HG02870 (cell line): ENCODE data around the gene MED26.
A peak's percentile ranks its signal among the peaks of the same experiment; 100 is the strongest.
"Not testable (repeated sequence)": the region's sequence is repeated elsewhere in the genome, so short reads cannot be mapped to it uniquely, and the experiment has no call there.

ENCODE experiments used
- ATAC-seq: cut with Tn5 transposase; IDR thresholded peaks from one replicate; pipeline ENCODE4 v1.9.1; 2021; ENCODE audit warnings: mild to moderate bottlenecking, moderate library complexity; ENCODE audit not compliant: unreplicated experiment

The MED26 gene

DNA sequence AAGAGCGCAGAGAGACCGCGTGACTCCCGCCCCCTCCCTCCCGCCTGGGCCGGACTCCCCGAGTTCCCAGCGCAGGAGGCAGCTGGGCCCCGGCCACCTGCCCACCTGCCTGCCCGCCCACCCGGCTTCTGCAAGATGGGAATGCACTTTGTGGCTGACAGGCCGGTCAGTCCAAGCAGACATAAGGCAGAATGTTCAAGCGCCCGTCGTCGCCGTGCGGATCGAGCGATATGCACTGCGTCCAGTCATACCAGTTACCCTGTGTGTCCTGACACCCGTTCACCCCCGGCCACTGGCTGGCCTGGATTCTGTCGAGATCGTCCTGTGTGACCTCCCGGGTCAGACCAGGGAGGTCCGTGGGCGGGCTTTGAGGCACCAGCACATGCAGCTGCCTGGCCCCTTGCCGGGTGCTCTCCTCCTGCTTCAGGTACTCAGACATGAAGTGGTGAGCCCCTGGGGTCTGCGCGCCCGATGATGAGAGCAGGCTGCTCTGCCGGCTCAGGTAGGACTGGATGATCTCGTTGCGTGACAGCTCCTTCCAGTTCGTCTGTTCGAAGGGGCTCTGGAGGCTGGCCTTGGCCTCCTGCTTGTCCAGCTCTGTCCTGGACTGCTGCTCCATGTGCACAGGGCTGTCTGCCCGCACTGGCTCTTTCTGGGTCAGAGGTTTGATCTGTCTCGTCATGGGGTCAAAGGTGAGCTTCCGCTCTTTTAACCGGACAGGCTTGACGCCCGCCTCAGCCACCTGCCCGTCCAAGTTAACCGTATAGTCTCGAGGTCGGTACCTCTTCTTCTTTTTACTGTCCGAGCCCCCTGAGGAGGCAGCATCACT, 51.9 kb downstream of the MED26 start:
- no peak for ATAC-seq

DNA sequence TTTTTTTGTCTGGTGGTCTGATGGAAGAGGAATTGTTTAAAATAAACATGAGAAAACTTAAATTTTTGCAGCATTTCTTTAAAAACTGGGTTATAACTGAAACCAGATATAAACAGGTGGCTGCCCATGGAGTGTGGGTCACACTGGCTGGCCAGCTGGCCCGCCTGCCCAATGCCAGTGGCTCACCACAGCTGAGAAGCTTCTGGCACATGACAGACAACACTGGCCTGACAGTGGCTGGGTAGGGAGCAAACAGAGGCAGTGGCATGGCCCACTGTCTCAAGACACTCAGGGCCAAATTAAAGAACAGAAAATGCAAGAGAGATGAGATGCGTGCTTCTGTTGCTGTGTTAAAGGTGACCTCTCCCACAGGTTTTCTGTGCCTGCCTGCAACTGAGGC, 52.7 kb downstream of the MED26 start:
- no peak for ATAC-seq

- ATAC-seq: no peak
Observed at GRCh38 chr19:16573925-16574324, 54.1 kb downstream of the MED26 start.

- no peak for ATAC-seq
Observed at GRCh38 chr19:16573296-16573695, 54.7 kb downstream of the MED26 start.

DNA sequence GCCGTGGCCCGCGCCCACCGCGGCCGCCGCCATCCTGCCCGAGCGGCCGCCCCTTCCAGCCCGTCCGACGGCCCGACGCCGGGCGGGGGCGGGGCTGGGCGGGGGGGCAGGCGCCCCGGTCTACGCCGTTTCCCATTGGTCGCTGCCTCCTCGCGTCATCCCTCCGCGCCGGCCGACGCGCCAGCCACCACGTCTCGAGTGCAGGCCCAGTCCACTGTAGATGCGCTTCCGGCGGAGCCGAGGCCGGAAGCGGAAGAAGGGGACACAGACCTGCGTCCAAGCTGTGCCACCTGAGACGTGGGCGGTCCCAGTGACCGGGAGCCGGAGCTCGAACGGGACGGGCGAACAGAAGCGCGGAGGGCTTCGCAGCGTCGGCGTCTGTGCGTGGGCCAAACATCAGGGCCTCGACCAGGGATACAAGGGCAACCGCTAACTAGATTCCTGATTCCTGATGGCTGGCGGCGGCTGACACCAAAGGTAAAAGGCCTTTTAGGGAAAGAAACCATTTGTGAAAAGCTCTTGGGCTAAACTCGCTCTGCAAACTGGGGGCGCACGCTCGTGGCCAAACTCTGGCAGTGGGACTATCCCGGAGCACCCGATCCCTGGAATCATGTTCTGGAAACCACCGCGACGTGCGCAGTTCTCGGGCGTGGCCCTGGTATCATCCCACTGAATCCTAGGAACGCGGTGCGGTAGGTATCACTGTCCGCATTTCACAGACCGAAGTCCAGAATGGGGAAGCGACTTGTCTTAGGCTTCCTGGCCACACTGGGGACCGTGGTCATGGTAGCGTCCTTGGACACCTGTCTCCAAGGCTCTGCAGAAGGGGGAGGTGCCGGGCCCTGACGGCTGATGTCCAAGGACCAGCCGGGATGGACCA, 55.4 kb downstream of the MED26 start, which contains the start of gene SLC35E1:
SLC35E1 (minus strand) TSS at position 84 of the 880 bp plus-strand sequence; CDS start at position 33, 51 bp downstream.
- ATAC-seq: peak; percentile 73

- ATAC-seq: peak; percentile 25
Observed at GRCh38 chr19:16571822-16572331, 56.1 kb downstream of the MED26 start.

GRCh38 chr19:16571283-16571682, 56.7 kb downstream of the MED26 start:
- no peak for ATAC-seq

DNA sequence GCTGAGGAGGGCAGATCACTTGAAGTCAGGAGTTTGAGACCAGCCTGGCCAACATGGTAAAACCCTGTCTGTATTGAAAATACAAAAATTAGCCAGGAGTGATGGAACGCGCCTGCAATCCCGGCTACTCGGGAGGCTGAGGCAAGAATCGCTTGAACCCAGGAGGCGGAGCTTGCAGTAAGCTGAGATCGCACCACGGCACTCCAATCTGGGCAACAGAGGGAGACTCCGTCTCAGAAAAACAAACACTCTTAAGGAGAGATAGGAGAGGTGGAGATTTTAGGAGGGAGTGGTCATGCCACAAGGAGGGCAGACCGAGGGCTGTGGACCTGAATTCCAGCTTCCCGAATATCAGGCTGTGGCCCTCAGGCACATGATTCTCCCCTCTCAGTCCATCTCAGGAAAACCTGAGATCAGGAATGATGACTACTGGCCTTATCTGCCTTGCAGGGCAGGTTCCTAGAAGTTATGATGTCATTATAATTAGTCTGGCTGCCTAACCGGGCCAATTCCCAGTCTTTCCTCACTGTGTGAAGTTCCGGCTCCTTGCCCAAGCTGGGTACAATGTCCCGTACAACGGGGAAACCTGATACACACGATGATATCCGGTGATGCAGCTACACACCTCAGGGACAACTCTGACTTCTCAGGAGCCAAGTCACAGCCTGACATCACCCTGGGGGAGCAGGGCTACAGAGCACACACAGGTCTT, 58.2 kb downstream of the MED26 start:
- ATAC-seq: no peak

DNA sequence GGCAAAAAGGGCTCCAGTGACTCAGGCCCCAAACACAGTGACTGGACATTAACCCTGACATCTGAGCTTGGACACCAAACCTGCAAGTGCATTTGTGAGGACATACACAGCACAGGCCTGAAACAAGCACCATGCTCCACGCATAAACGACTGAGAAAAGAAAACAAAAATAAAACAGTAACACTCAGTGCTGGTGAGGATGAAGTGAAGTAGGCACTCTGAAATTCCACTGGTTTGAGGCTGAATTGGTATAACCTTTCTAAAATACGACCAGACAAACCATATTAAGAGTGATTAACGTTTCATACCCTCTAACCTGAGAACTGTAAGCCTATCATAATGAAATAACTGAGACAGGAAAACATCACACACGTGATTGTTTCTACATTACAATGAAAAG, 61.3 kb downstream of the MED26 start:
- no peak for ATAC-seq

GRCh38 chr19:16566161-16566560, 61.8 kb downstream of the MED26 start:
- no peak for ATAC-seq

DNA sequence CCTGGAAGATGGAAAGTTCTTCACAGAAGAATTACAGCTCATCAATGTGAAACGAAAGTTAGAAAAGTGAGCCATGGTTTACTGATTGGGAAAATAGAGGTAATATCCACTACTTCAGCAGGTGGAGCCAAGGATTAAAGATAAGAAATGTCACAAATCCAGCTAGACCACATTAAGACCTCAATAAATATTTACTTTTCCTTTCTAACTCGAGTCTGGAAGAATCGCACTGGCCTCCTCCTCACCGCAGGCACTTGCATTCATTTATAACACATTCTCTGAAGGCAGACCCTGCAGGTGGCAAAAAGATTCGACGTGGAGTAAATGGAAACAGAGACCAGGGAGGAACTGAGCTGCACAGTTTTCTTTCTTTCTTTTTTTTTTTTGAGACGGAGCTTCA, 63.2 kb downstream of the MED26 start:
- ATAC-seq: no peak

- ATAC-seq: no peak
Observed at GRCh38 chr19:16562608-16563025, 65.4 kb downstream of the MED26 start.

GRCh38 chr19:16561382-16561781, 66.6 kb downstream of the MED26 start:
- ATAC-seq: no peak

DNA sequence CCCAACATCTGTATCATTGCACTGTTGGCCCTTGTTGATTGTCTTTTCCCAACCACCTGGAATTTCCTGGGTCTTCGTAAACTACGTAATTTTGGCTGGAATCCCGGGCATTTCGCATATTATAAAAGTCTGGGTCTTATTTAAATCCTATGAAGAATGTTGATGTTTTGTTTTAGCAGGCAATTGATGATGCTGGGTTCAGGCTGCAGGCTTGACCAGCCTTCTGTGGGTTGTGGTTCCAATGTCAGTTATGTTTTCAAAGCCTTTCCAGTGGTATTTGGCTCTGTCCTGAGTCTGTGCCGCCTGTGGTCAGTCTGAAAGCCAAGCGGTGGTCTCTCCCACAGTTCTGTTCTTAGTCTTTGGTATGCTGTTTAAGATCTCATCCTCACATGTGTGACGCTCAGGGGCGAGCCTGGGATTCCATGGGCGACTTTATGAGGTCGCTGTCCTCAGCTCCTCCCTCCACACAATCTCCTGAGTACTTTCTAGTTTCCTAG, 68.2 kb downstream of the MED26 start:
- no peak for ATAC-seq

DNA sequence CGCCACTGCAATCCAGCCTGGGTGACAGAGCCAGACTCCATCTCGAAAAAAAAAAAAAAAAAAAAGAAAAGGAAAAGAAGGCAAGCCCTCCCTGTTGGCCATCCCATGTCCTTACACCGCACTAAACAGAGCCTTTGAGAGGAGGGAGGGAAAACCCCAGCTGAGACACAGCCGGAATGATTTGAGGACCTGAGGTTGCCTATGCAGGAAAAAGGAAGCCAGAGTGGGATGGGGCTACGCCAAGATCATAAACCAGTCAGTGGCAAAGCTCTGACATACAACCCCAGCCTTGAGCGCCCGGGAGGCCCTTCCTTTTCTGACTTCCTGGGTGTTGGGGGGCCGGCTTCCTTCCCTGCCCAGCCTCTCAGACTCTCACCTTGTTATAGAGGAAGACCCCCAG, 73.2 kb downstream of the MED26 start:
- no peak for ATAC-seq

GRCh38 chr19:16551902-16552301, 76.1 kb downstream of the MED26 start:
- not testable (repeated sequence) for ATAC-seq

DNA sequence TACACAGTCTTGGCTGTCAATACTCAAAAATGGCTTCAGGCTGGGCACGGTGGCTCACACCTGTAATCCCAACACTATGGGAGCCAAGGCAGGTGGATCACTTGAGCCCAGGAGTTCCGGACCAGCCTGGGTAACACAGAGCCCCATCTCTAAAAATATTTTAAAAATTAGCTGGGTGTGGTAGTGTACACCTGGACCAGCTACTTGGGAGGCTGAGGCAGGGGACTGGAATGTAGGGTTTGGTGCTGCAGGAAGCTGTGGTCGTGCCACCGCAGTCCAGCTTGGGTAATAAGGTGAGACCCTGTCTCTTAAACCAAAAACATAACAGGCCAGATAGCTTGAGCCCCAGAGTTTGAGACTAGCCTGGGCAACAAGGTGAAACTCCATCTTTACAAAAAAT, 79.0 kb downstream of the MED26 start:
- no peak for ATAC-seq

DNA sequence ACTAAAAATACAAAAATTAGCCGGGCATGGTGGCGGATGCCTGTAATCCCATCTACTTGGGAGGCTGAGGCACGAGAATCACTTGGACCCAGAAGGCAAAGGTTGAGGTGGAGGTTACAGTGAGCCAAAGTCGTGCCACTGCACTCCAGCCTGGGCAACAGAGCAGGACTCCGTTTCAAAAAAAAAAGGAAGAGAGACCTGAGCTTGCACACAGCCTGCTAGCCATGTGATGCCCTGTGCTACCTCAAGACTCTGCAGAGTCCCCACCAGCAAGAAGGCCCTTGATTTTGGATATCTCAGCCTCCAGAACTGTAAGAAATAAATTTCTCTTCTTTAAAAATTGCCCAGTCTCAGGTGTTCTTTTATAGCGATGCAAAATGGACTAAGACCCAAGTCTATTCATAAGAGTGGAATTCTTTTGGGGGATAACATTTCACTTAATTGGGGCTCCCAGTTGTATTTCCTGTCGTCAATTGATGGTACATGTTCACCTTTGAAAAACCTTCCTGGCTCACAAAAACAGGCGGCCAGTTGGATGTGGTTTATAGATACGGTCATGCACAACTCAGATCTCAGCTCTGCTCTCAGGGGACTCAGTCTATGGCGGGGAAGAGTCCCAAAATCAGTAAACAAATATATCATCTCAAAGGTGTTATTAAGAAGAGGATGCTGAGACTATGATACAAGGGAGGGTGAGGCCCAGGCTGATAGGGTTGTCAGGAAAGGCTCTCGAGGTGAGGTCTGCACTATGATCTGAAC, 83.4 kb downstream of the MED26 start:
- no peak for ATAC-seq

- ATAC-seq: not testable (repeated sequence)
Observed at GRCh38 chr19:16543734-16544133, 84.3 kb downstream of the MED26 start.

DNA sequence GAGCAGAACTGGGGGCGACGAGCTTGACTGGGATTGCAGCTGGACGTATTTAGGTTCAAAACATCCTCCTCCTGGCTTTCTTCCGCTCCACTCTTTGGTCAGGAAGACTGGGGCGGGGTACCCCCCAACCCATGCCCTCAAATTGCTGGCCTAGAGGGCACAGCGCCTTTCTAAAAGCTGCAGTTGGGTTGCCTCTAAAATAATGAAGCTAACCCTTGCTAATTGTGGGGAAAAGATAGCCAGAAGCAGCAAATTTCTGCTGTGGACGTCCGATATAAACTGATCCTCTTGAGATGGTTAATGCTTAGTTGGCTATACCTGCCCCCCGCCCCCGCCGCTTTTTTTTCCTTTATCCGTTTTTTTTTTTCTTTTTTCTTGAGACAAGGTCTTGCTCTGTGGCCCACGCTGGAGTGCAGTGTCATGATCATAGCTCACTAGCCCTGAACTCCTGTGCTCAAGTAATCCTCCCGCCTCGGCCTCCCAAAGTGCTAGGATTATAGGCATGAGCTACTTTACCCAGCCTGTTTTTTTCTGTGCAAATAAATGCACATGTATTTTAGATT, 85.0 kb downstream of the MED26 start:
- ATAC-seq: no peak
